HEK293 (cell line): ENCODE measurements around the gene UBA7.

Source experiments
- KLF16 ChIP-seq: fragments of 450-650 bp; formaldehyde crosslinking; IDR thresholded peaks from 2 replicates; pipeline ENCODE4 v1.5.1; 2017; ENCODE audit warnings: missing biosample characterization, missing genetic modification characterization
- ZNF341 ChIP-seq: fragments of 450-650 bp; formaldehyde crosslinking; IDR thresholded peaks from 2 replicates; pipeline ENCODE4; 2016; ENCODE audit warnings: low read depth, missing biosample characterization, missing genetic modification characterization
- TF ChIP-seq, protein P1 (sequence below): fragments of 450-650 bp; formaldehyde crosslinking; IDR thresholded peaks from 2 replicates; pipeline ENCODE4 v1.5.1; 2016; ENCODE audit warnings: missing biosample characterization, missing genetic modification characterization

DNA sequence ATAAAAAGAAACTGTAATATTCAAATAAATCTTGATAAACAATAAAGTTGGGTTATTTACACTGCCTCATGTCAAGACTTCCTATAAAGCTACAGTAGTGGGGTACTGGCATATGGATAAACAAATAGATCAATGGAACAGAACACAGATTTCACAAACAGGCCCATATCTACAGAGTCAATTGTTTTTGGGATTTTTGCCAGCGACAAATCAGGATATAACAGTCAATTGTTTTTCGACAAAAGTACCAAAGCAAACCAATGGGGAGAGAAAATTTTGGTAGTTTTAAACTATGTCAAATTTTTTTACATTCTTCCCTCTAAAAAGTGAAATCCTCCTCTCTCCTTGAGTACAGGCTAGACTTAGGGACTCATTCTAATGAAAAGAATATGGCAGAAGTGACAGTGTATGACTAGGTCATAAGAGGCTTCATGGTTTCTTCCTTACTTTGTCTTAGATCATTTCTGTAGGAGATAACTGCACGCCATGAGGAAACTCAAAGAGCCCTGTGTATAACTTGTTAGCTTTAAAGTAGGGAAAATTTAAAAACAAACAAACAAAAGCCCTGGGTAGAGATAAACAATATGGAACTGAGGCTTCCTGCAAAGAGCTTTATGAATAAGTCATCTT lies 44.4 kb downstream of the UBA7 start:
- TF ChIP-seq KLF16 (tag by site-specific recombination) (no peak), ZNF341 (tag by site-specific recombination) (no peak)
- TF ChIP-seq, protein P1, sequence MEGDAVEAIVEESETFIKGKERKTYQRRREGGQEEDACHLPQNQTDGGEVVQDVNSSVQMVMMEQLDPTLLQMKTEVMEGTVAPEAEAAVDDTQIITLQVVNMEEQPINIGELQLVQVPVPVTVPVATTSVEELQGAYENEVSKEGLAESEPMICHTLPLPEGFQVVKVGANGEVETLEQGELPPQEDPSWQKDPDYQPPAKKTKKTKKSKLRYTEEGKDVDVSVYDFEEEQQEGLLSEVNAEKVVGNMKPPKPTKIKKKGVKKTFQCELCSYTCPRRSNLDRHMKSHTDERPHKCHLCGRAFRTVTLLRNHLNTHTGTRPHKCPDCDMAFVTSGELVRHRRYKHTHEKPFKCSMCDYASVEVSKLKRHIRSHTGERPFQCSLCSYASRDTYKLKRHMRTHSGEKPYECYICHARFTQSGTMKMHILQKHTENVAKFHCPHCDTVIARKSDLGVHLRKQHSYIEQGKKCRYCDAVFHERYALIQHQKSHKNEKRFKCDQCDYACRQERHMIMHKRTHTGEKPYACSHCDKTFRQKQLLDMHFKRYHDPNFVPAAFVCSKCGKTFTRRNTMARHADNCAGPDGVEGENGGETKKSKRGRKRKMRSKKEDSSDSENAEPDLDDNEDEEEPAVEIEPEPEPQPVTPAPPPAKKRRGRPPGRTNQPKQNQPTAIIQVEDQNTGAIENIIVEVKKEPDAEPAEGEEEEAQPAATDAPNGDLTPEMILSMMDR (tag by site-specific recombination): no peak
